Mammary epithelial cell (primary cell): Measurements from ENCODE around the gene COL5A1.

Experiments used
- EZH2 ChIP-seq: IDR thresholded peaks from 2 replicates; pipeline ENCODE4 v1.6.1; 2012; ENCODE audit warnings: low read length, inconsistent platforms, borderline replicate concordance
- TF ChIP-seq, protein P1 (sequence below), 2 donors: IDR thresholded peaks in 1 of 2; conservative IDR thresholded peaks in 1 of 2; 2 replicates each; pipeline ENCODE4 v1.5.1; 2011 to 2012; ENCODE audit warnings: inconsistent platforms in 2 of 2, low read length in 2 of 2, mild to moderate bottlenecking in 2 of 2, control low read depth in 1 of 2, low read depth in 1 of 2; ENCODE audit not compliant: insufficient read depth in 1 of 2; ENCODE audit errors: extremely low read depth in 1 of 2

DNA sequence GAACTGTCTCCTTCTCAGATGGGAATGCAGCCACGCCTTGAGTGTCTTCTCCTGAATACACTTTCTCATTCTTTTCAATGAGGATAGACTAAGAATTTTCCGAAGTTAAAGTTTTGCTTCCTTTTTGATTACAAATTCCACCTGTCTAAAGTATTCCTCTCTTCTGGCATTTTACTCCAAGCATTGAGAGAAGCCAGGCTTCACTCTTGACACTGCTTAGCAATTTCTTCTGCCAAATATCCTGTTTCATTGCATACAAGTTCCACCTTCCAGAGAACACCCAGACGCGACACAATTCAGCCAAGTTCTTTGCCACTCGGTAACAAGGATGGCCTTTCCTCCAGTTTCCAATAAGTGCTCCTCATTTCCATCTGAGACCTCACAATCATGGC is 35.6 kb upstream of the COL5A1 start:
- TF ChIP-seq, protein P1, sequence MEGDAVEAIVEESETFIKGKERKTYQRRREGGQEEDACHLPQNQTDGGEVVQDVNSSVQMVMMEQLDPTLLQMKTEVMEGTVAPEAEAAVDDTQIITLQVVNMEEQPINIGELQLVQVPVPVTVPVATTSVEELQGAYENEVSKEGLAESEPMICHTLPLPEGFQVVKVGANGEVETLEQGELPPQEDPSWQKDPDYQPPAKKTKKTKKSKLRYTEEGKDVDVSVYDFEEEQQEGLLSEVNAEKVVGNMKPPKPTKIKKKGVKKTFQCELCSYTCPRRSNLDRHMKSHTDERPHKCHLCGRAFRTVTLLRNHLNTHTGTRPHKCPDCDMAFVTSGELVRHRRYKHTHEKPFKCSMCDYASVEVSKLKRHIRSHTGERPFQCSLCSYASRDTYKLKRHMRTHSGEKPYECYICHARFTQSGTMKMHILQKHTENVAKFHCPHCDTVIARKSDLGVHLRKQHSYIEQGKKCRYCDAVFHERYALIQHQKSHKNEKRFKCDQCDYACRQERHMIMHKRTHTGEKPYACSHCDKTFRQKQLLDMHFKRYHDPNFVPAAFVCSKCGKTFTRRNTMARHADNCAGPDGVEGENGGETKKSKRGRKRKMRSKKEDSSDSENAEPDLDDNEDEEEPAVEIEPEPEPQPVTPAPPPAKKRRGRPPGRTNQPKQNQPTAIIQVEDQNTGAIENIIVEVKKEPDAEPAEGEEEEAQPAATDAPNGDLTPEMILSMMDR (conservative IDR thresholded peaks at IDR 0.05 in 1 of 2, IDR thresholded peaks at IDR 0.05 in 1 of 2; ENCODE audit: extremely low read depth in 1 of 2, insufficient read depth in 1 of 2, low read depth in 1 of 2, low read length in 2 of 2), result no peak
- no peak for TF ChIP-seq EZH2
